Activated T-helper 17 cell treated with anti-CD3 and anti-CD28 coated beads, Interleukin-2, amount 50 U/mL, for 72 hours (primary cell): ENCODE results near the gene PSMB9. TPM values are rescaled to one million over a fixed set of nuclear protein-coding genes. Genes with fewer than 3 reads are reported as not detected.
"Not testable (repeated sequence)": the region's sequence is repeated elsewhere in the genome, so short reads cannot be mapped to it uniquely, and the experiment has no call there.

Experiments
- ATAC-seq: fragments of 150-1000 bp; cut with Tn5 transposase; replicated peaks from 2 replicates; pipeline ENCODE4 v1.10.0; 2021; ENCODE audit warnings: mild to moderate bottlenecking, moderate library complexity
- H3K27ac Mint-ChIP-seq: one replicate; pipeline ENCODE4 v1.8.0; 2022; ENCODE audit warnings: mixed read lengths
- H3K27me3 Mint-ChIP-seq: one replicate; pipeline ENCODE4 v1.8.0; 2022; ENCODE audit warnings: mixed read lengths
- H3K36me3 Mint-ChIP-seq: one replicate; pipeline ENCODE4 v1.8.0; 2022; ENCODE audit warnings: low read depth, mild to moderate bottlenecking, mixed read lengths
- H3K4me1 Mint-ChIP-seq: one replicate; pipeline ENCODE4 v1.8.0; 2022; ENCODE audit warnings: mixed read lengths
- H3K4me3 Mint-ChIP-seq: one replicate; pipeline ENCODE4 v1.8.0; 2022; ENCODE audit warnings: mild to moderate bottlenecking, mixed read lengths
- H3K9me3 Mint-ChIP-seq: one replicate; pipeline ENCODE4 v1.8.0; 2022; ENCODE audit warnings: mixed read lengths
- total RNA-seq, 2 donors: library from RNA; stranded (reverse); gene quantifications; one replicate each; pipeline ENCODE4 v1.2.3, GENCODE V29; 2022

Gene PSMB9
- total RNA-seq = 100 to 1,000 TPM; 203 to 215 TPM

DNA sequence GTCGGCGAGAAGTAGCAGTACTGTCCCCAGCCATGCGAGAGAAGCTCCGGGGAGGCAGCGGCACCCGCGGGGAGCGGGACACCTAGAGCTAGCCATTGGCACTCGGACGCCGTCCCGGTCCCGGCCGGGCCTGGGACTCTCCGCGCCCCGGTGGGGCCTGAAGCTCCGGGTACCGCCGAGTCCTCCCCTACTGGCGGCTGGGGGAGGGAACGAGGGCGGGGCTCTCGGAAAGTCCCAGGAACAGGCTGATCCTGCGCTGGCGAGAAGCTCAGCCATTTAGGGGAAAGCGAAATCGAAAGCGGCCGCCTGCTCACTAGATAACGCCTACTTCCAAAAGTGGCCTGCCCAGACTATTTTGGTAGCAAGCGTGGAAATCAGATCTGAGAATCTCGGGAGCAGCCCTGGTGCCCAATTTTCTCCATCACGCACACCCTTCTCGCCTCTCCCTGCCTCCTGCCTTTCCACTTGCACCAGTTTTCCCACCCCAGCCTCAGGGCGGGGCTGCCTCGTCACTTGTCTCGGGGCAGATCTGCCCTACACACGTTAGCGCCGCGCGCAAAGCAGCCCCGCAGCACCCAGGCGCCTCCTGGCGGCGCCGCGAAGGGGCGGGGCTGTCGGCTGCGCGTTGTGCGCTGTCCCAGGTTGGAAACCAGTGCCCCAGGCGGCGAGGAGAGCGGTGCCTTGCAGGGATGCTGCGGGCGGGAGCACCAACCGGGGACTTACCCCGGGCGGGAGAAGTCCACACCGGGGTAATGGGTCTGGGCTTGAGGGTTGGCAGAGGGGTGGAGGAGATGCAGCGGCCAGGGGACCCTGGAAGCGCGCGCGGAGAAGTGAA is at the start of gene PSMB9, which contains the start of gene TAP1:
Gene PSMB9 (plus strand): TSS at position 652 of the 835 bp plus-strand sequence. CDS start 38 bp downstream, at position 690.
Gene TAP1 (minus strand): TSS at position 164 of the 835 bp plus-strand sequence. CDS start 68 bp downstream, at position 96.
- ATAC-seq = peak; percentile 84
- H3K4me1 Mint-ChIP-seq = peaks cover 48% of the 10 kb centered on the region
- no peaks in the 10 kb centered on the region for H3K9me3 Mint-ChIP-seq
- peak within 1 kb of the TSS; percentile 95 for H3K4me3 Mint-ChIP-seq
- peaks cover 95% of the 10 kb centered on the region for H3K36me3 Mint-ChIP-seq
- H3K27ac Mint-ChIP-seq = peak within 1 kb of the TSS; percentile 93
- no peaks in the 10 kb centered on the region for H3K27me3 Mint-ChIP-seq

DNA sequence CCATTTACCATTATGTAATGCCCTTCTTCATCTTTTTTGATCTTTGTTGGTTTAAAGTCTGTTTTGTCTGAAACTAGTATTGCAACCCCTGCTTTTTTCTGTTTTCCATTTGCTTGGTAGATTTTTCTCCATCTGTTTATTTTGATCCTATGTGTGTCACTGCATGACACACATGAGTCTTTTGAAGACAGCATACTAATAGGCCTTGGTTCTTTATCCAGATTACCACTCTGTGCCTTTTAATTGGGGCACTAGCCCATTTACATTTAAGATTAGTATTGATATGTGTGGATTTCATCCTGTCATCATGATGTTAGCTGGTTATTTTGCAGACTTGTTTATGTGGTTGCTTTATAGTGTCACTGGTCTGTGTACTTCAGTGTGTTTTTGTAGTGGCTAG is 48.6 kb upstream of the PSMB9 start:
- ATAC-seq, H3K27ac Mint-ChIP-seq, H3K36me3 Mint-ChIP-seq, H3K4me1 Mint-ChIP-seq, H3K9me3 Mint-ChIP-seq, H3K4me3 Mint-ChIP-seq: not testable (repeated sequence)
- H3K27me3 Mint-ChIP-seq = peaks cover 52% of the 10 kb centered on the region

DNA sequence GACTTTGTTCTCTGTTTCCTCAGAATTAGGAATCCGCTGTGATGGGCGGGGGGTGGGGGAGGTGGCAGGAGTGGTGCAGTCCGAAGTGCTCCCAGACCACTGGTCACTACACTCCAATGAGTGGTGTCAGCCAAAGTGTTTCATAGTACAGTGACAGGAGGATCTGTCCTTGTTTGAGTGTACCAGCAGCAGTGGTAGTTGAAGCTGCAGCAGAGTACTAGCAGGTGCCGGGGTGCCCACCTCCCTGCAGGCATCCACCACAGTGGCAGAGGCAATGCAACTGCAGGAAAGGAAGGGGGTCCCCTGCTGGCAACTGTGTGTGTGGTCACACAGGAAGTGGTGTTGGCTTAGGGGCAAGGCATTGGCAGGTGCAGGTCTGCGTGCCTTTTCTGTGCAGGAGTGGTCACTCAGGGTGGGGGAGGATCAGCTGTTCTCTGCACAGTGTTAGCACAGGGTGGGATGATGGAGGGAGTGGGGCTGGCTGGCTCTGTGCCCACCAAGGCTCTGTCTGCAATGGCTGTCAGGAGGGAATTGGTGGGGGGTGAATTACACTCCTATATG is 46.9 kb upstream of the PSMB9 start:
- Mint-ChIP-seq H3K4me3 (no peak overlapping the region), H3K27ac (no peak overlapping the region), H3K9me3 (no peaks in the 10 kb centered on the region), H3K4me1 (no peaks in the 10 kb centered on the region), H3K36me3 (no peaks in the 10 kb centered on the region), H3K27me3 (peaks cover 41% of the 10 kb centered on the region)
- no peak for ATAC-seq

DNA sequence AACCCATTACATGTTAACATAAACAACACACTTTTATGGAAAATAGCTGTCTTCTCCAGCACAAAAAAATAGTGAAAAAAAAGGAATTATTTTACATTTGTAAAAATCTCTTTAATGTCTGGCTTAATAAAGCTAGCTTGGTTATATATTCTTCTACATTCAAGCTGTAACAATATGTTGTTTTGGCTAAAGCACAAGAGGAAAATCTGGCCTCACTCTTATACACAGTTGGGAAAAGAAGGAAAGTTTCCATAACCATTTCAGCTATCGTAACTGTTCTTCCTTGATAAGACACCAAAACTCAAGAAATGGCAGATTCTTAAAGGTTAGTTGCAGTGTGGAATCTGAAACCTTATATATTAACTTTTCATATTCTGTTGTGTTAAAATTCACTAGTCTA is 44.8 kb upstream of the PSMB9 start:
- Mint-ChIP-seq H3K36me3 (peaks cover under 1% of the 10 kb centered on the region), H3K9me3 (no peaks in the 10 kb centered on the region)
- no peak for ATAC-seq

DNA sequence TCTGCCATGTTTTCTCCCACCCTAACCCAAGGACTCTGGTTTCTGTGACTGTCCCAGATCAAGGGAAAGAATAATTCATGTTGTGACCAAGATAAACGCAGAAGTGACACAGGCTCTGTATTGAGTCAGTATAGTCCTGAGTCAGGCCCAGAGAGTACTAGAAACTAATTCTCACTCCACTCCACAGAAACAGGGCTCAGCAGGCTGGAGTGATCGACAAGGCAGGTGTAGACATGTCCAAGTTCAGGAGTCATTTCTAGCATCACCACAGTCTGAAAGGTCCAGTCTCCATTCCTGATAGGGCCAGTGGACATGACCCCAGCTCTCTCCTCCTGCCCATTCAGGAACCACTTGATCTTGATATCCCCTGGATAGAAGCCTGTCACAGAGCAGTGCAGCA is 39.8 kb upstream of the PSMB9 start:
- no peak overlapping the region for H3K4me3 Mint-ChIP-seq
- peak overlapping the region; percentile 49 for H3K27ac Mint-ChIP-seq
- no peaks in the 10 kb centered on the region for H3K4me1 Mint-ChIP-seq
- H3K9me3 Mint-ChIP-seq = no peaks in the 10 kb centered on the region
- peaks cover 5% of the 10 kb centered on the region for H3K36me3 Mint-ChIP-seq
- peak; percentile 68 for ATAC-seq
- no peaks in the 10 kb centered on the region for H3K27me3 Mint-ChIP-seq

More for the DNA sequence above, 44.8 kb upstream of the PSMB9 start:
- Mint-ChIP-seq H3K27me3 (peaks cover 25% of the 10 kb centered on the region), H3K4me3 (no peak overlapping the region), H3K4me1 (no peaks in the 10 kb centered on the region), H3K27ac (no peak overlapping the region)

DNA sequence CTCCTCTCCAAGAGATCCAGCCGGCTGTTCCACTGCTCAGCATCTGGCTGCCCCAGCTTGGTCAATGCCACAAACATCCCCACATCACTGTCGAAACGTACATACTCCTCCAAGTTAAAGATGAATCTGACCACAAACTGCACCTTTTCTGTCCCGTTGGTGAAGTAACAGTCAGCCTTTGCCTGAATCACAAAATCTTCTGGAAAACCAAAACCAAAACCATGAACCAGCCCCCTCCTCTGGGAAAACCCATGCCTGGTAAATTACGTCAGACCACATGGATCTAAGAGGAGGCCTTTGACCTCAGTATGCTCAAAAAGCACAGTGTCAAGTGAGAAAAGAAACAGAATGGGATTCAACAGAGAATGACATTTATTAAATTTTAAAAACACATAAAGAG is 38.9 kb upstream of the PSMB9 start:
- H3K9me3 Mint-ChIP-seq = no peaks in the 10 kb centered on the region
- H3K27ac Mint-ChIP-seq = no peak overlapping the region
- no peak overlapping the region for H3K4me3 Mint-ChIP-seq
- no peaks in the 10 kb centered on the region for H3K4me1 Mint-ChIP-seq
- peaks cover 5% of the 10 kb centered on the region for H3K36me3 Mint-ChIP-seq
- ATAC-seq = no peak
- no peaks in the 10 kb centered on the region for H3K27me3 Mint-ChIP-seq

DNA sequence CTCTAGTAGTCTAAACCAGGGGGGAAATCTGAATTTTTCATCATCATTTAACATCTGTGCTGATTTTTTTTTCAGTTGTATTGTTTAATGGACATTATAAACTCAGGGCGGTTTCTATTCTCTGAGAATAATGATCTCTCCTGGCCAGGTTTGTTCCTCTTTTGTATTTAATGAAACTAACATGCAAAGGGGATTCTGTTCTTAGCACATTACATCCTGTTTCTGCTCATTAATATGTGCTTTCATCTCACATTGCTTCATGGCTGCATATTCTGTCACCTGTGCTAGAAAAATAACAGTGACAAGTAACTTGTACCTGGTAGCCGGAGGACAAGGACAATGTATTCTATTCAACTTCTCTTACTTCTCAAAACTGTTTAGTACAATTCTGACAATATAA is 38.0 kb upstream of the PSMB9 start:
- no peaks in the 10 kb centered on the region for H3K27me3 Mint-ChIP-seq
- H3K27ac Mint-ChIP-seq = no peak overlapping the region
- H3K36me3 Mint-ChIP-seq = peaks cover 5% of the 10 kb centered on the region
- H3K4me3 Mint-ChIP-seq = no peak overlapping the region
- no peaks in the 10 kb centered on the region for H3K4me1 Mint-ChIP-seq
- H3K9me3 Mint-ChIP-seq = no peaks in the 10 kb centered on the region
- no peak for ATAC-seq

DNA sequence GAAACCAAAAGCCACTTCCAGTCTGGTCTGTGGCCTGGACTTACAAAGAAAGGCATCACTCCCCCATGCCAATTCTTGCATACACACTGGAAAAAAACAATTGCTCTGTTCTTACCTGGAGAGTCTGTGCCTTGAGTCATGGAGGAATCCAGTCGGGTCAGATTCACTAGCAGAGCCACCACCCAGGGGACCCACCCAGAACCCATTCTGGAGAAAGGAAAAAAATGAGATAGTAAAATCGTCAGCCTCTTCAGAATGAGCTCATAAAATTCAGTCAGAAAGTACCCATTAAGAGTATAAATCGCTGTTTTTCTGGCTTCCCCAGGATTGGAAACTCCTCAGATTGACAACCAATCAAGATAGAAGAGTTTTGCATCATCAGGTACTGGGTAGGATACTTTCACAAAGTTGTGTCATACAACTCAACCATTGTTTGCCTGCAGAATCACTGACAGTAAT is 37.2 kb upstream of the PSMB9 start, which contains the start of gene HLA-DOB:
Gene HLA-DOB (minus strand): TSS at position 257 of the 459 bp plus-strand sequence. CDS start 51 bp downstream, at position 206.
- ATAC-seq = peak; percentile 71

DNA sequence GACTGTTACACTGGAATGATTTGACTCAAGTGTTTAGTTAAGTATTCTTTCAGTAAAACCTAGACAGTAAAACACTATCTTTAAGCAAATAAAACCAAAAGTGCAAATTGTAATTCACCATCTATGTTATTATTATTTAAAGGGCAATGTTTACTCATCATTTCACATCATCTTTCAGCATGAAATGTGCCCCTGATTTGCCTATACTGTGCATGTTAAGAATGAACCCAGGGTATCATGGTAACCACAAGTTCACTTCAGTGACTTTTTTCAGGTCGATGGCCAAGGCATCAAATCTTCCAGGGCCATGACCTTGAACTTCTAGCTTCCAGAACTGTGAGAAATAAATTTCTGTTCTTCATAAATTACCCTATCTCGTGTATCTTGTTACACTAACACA is 35.1 kb upstream of the PSMB9 start:
- Mint-ChIP-seq H3K4me1 (no peaks in the 10 kb centered on the region), H3K27ac (peak overlapping the region; percentile 9), H3K27me3 (no peaks in the 10 kb centered on the region), H3K4me3 (no peak overlapping the region), H3K36me3 (peaks cover 5% of the 10 kb centered on the region), H3K9me3 (no peaks in the 10 kb centered on the region)
- ATAC-seq = peak; percentile 30

More for the DNA sequence above, 37.2 kb upstream of the PSMB9 start, which contains the start of gene HLA-DOB:
- Mint-ChIP-seq H3K4me3 (no peak within 1 kb of the TSS), H3K36me3 (peaks cover 5% of the 10 kb centered on the region), H3K27ac (no peak within 1 kb of the TSS), H3K9me3 (no peaks in the 10 kb centered on the region), H3K4me1 (no peaks in the 10 kb centered on the region), H3K27me3 (no peaks in the 10 kb centered on the region)

DNA sequence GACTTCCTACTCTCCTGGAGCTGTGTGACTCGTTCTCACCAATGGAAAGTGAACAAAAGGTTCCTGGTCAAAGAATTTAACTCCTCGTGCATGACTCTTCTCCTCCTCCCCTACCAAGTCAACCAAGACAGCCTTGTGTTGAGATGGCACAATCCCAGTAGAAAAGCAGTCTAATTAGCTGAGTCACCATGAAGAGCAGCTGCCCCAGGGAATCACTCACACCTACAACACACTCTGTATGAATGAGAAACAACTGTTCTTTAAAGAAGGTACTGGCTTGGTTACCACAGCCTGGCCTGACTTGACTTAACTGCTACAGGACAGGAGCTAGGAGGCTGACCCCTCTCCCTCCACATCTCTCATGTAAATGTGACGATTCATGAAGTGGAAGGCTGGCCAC is 34.3 kb upstream of the PSMB9 start:
- no peaks in the 10 kb centered on the region for H3K27me3 Mint-ChIP-seq
- no peaks in the 10 kb centered on the region for H3K36me3 Mint-ChIP-seq
- H3K9me3 Mint-ChIP-seq = no peaks in the 10 kb centered on the region
- no peaks in the 10 kb centered on the region for H3K4me1 Mint-ChIP-seq
- no peak overlapping the region for H3K4me3 Mint-ChIP-seq
- no peak overlapping the region for H3K27ac Mint-ChIP-seq
- ATAC-seq = peak; percentile 63

DNA sequence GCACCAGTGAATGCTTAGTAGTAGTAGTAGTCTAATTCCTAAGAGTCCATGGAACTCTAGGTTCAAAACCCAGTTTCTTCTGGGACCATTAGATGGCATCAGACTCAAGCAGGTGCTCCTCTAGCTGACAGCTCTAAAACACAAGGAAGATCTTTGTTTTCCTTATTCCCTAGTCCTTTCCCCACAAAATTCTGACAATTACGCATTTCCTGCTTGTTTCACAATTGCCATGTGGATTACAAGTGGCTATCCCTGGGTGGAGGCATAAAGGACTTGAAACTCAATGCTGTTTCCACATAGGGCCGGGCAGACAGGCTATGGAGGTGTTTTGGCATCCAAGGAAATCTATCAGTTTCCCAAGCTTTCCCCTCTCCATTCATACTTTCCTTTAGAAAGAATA is 28.0 kb upstream of the PSMB9 start:
- ATAC-seq = no peak
- Mint-ChIP-seq H3K9me3 (no peaks in the 10 kb centered on the region), H3K4me1 (peaks cover 38% of the 10 kb centered on the region), H3K27ac (peak overlapping the region; percentile 84), H3K27me3 (no peaks in the 10 kb centered on the region), H3K36me3 (peaks cover 52% of the 10 kb centered on the region), H3K4me3 (no peak overlapping the region)

DNA sequence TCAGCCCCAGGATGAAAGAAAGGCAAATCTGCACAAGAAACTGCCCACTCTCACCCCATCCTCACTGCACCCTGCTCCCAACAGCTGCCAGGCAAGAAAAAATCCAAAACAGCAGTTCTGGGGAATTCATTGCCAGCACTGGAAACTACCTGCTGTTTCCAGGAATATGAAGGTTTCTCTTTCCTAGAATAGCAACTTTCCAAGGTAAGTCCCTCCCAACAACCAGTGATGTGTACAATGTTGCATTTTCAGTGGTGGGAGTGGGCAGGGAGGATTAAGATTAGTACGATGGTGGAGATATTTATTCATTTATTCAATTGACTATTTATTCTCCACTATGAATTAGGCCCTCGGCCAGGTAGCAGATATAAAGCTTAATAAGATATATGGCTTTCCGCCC is 27.0 kb upstream of the PSMB9 start:
- Mint-ChIP-seq H3K4me1 (peaks cover 43% of the 10 kb centered on the region), H3K27ac (peak overlapping the region; percentile 84), H3K27me3 (no peaks in the 10 kb centered on the region), H3K4me3 (peak overlapping the region; percentile 22), H3K9me3 (no peaks in the 10 kb centered on the region), H3K36me3 (peaks cover 62% of the 10 kb centered on the region)
- ATAC-seq = peak; percentile 49

DNA sequence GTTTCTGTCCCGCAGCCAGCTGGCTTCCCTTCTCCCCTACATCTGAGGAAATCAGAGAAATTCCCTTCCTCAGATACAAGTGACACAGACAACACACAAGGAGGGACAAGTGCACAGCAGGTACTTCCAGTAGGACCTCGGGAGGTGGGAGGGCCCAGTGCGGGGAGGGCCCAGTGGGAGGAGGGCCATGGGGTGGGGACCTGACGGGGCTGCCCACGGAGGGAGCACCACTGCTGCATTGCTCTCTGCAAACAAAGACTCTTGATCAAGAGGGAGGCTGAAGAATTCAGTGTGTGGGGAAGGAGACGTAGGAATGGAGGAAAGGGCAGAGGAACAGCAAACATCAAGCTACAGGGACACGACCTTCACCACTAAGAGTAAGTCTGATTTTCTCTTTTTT is 24.5 kb upstream of the PSMB9 start:
- H3K9me3 Mint-ChIP-seq = no peaks in the 10 kb centered on the region
- no peaks in the 10 kb centered on the region for H3K27me3 Mint-ChIP-seq
- H3K27ac Mint-ChIP-seq = peak overlapping the region; percentile 69
- no peak for ATAC-seq
- peaks cover 57% of the 10 kb centered on the region for H3K4me1 Mint-ChIP-seq
- no peak overlapping the region for H3K4me3 Mint-ChIP-seq
- H3K36me3 Mint-ChIP-seq = peaks cover 87% of the 10 kb centered on the region

DNA sequence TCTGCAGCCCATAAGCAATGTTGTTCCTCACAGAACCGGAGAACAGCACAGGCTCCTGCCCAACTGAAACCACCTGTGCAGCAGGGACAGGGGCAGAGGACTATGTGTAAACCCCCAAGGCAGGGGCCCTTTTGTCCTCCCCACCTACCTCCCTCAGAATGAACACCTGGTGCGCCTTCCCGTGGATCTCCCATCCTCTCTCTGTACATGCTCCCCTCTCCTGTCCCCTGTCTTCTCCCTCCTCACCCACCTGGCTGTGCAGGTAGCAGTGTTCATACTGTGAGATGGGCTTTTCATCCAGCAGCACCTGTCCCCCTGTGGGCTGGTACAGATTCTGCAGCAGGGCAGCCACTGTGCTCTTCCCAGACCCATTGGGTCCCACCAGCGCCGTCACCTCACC is 24.0 kb upstream of the PSMB9 start:
- Mint-ChIP-seq H3K36me3 (peaks cover 92% of the 10 kb centered on the region), H3K4me1 (peaks cover 62% of the 10 kb centered on the region), H3K4me3 (no peak overlapping the region), H3K27ac (peak overlapping the region; percentile 69), H3K9me3 (no peaks in the 10 kb centered on the region), H3K27me3 (no peaks in the 10 kb centered on the region)
- ATAC-seq = no peak

DNA sequence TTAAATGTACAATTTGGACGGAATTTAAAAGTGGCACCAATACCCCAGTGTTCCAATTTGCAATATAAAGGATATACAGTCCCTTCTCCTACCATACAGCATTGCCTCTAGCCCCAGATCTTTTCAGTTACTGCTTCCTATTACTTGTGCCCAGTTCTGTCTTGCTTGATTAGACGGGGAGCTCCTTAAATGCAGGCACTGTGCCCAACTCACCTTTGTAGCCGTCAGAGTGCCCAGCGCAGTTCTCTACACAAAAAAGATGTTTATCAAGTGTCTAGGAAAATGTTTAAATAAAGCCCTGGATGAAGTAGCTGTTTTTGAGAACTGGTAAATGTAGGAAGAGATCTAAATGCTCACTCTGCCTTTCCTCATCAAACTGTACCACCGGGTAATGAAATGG is 23.1 kb upstream of the PSMB9 start:
- Mint-ChIP-seq H3K9me3 (no peaks in the 10 kb centered on the region), H3K27ac (no peak overlapping the region), H3K36me3 (peaks cover 99% of the 10 kb centered on the region), H3K4me3 (no peak overlapping the region), H3K27me3 (no peaks in the 10 kb centered on the region), H3K4me1 (peaks cover 69% of the 10 kb centered on the region)
- ATAC-seq = no peak
